ENCODE results near the gene RC3H2. TPM values are rescaled to one million over a fixed set of nuclear protein-coding genes. Genes with fewer than 3 reads are reported as not detected.

The RC3H2 gene, protein sequence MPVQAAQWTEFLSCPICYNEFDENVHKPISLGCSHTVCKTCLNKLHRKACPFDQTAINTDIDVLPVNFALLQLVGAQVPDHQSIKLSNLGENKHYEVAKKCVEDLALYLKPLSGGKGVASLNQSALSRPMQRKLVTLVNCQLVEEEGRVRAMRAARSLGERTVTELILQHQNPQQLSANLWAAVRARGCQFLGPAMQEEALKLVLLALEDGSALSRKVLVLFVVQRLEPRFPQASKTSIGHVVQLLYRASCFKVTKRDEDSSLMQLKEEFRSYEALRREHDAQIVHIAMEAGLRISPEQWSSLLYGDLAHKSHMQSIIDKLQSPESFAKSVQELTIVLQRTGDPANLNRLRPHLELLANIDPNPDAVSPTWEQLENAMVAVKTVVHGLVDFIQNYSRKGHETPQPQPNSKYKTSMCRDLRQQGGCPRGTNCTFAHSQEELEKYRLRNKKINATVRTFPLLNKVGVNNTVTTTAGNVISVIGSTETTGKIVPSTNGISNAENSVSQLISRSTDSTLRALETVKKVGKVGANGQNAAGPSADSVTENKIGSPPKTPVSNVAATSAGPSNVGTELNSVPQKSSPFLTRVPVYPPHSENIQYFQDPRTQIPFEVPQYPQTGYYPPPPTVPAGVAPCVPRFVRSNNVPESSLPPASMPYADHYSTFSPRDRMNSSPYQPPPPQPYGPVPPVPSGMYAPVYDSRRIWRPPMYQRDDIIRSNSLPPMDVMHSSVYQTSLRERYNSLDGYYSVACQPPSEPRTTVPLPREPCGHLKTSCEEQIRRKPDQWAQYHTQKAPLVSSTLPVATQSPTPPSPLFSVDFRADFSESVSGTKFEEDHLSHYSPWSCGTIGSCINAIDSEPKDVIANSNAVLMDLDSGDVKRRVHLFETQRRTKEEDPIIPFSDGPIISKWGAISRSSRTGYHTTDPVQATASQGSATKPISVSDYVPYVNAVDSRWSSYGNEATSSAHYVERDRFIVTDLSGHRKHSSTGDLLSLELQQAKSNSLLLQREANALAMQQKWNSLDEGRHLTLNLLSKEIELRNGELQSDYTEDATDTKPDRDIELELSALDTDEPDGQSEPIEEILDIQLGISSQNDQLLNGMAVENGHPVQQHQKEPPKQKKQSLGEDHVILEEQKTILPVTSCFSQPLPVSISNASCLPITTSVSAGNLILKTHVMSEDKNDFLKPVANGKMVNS
- total RNA-seq, result 35.1 TPM
- long read RNA-seq, partial matches to known transcripts, result 1 of 11 reads
- long read RNA-seq, other reads (novel, unspliced or antisense), result 5 of 11 reads

DNA sequence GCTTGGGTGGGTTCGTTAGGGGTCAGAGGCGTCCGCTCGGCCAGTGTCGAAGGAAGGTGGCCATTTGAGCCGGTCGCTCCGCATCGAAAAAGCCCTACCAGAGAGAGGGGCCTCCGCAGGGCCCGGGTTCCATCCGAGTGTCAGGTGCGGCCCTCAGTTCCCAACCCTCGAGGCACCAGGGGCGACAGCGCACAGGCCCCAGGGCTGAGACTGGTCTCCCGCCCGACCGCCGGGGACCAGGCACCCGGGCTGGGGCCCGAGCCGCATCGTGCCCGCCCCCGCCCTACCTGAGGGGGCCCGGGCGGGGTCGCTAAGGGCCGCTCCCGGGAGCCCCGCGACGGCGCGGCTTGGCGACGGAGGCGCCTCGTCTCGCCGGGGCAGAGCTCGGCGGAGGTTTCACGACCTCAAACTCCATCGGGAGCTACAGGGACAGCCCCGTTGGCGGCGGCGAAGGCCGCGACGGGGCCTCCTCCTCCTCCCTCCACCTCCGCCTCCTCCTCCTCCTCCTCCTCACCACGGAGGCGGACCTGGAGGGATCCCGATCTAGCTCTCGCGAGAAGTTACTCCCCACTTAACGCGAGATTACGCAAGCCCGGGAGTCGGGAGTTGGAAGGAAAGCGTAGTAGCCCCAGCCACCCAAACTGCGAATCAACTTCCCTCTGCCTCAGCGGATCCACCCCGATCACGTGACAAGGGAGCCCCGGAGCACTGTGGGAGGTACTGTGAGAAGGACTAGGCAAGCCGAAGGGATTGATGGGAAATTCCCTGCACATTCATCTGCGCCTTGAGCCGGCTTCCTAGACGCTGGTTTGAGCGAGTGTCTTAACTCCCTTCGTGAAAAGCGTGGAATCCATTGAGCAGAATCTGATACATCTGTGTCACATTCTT, at the start of gene RC3H2:
RC3H2 (minus strand) TSS at position 537 of the 888 bp plus-strand sequence. CDS start 7,850 bp downstream, outside the sequence.
- DNase-seq (ENCODE audit: missing footprints) (peak; percentile 99), ATAC-seq (peak; percentile 99)
- intact Hi-C loops (cut with DNase I), result loop anchor here (5.0 to 10.0 kb wide), 2 partner anchors 37 to 320 kb away; partner anchors contain the start of gene RABGAP1

DNA sequence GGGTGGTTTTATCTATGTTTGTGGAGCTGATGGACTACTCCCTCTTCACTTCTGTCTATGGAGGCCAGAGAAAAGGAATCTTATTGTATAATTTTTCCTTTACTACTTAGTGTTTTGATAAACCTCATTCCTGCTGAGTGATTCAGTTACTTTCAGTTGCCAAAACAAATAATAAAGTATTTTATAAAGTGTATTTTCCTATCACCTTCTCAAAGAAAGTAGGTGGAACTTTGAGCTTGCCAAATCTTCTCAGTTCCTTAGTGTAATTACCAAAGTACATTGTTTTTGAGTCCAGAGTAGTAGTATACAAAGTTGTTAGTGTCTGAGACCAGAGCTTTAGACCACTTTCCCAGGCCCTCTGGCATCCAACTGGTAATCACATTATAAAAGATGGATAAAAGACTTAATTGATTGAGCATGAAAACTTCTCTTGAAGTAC, 49.1 kb upstream of the RC3H2 start:
- DNase-seq (ENCODE audit: missing footprints), result no peak
- intact Hi-C loops (cut with DNase I), result no loop called here
- ATAC-seq, result no peak

DNA sequence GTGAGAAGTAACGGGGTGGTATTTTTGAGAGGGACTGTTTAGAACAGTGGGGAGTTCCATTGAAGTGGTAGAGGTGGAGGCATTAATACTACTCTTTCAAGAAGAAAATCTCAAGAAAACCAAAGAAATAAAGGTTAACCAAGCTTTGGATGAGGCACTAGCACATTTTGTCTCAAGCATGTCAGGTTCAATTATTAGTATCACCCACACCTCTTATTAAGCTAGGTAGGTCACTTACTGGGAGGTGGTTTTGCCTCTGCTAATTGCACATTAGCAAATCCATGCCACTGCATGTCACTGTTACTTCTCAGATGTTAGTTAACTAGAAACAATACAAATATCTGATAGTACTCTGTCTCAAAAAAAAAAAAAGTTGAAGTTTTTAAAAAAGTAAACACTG, 45.9 kb upstream of the RC3H2 start:
- no peak for DNase-seq (ENCODE audit: missing footprints)
- intact Hi-C loops (cut with DNase I), result no loop called here
- ATAC-seq, result no peak

DNA sequence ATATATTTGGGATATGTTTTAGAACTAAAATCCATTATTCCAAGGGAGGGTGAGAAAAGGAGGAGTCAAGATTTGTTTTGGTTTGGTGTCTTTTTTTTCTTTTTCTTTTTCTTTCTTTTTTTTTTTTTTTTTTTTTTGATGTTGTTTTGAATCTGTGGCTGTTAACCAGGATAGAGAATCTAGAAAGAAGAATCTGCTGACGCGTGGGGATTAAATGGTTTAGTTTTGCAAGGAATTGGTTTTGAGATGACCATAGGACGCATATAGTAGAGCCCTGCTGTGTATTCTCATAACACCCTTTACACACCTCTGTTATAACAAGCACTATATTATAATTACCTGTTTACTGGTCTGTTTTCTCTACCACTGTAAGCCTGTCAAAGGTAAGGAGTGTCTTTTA, 45.1 kb upstream of the RC3H2 start:
- intact Hi-C loops (cut with DNase I), result no loop called here

DNA sequence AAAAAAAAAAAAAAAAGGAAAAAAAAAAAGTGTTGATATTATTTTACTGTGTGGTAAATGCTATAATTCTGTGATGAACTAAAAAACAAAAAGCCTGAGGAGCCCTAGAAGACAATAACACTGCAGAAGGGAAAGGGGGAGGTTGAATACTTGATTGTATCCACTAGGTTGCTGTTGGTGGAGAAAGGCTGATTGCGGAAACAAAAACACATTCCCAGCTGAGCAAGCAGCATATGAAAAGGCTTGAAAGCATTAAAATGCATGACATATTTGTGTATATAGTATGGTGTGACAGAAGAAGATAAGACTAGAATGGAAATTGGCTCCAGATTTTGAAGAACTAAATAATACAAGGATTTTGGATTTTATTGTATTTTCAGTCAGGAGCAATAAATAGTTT, 44.5 kb upstream of the RC3H2 start:
- intact Hi-C loops (cut with DNase I), result no loop called here
- DNase-seq (ENCODE audit: missing footprints), result no peak
- no peak for ATAC-seq

More for the DNA sequence above, 45.1 kb upstream of the RC3H2 start:
- ATAC-seq, result no peak
- no peak for DNase-seq (ENCODE audit: missing footprints)

DNA sequence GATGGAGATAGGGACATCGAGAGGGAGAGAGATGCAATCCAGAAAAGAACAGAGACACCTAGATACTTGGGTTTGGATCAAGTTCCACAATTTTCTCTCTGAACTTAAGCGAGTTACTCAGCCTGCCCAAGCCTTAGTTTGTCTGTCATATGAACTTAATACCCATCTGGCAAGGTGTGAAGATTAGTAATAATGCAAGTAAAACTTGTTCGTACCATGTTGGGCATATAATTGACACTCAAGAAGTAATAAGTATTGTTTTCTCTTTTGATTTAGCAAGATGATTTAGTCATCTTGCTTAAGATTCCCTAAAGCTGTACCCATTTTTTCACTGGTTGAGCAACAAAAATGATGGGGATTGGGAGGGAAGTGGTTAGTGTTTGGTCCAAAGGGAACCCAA, 43.2 kb upstream of the RC3H2 start:
- intact Hi-C loops (cut with DNase I), result no loop called here
- ATAC-seq, result no peak
- DNase-seq (ENCODE audit: missing footprints), result no peak

DNA sequence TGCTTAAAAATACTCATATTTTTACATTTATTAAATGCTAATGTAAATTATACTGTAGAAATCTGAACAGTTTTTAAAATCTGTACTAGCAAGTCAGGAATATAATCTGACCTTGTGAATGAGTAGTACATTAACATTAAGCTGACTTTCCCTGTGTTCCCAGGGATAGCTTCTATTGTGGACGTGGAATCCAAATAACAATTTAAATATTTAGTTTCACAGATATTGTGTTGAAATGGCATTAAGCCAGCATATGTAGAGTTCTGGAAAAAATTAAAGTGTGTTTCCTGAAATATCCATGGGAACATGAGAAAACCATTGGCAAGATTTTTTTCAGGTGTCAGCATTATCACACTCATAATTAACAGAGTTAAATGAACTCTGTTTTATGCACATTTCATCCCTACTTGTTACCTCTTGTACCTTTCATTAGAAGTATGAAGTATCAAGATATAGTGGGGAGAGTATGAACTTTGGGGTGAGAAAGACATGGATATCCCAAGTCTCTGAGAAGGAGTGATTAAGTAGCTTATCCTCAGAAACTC, 41.4 kb upstream of the RC3H2 start:
- intact Hi-C loops (cut with DNase I), result no loop called here
- DNase-seq (ENCODE audit: missing footprints) (no peak), ATAC-seq (no peak)

DNA sequence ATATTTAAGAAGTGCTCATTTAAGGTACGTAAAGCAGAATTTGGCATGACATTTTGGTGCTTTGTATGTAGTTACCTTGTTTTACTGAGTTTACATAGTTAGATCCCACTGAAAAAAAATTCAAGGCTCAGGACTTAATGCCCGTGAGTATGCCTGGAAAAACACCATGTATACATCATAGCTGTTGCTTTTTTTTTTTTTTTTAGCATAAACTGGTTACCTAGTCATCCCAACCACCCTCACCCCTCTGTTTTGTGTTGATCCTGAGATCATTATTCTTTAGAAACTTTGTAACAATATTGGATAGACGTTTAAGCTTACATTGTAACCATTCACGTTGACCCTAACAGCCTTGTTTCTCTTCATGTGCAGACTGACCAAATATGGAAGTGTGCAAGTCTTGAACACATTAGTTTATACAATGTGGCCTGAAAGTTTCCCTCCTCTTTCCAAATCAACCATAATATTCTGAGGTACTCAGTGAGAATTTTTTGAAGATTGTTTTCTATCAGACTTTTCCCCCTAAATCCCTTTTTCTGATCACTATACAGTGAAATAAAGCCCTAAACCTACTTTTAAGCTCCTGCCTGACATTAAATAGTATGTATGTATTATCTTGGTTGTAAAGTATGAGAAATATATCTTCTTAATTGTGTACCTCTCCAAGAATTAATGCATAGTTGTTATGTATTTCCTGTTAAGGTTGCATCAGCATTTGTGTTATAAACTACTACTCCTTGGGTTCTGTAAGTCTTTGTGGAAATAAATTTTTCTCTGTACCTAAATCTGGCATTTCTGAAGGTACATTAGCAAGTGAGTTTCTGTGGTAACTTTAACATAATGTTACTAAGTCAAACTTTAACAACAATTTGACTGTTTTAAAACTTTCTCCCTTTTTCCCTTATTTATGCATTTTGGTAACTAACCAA, 40.1 kb upstream of the RC3H2 start:
- DNase-seq (ENCODE audit: missing footprints), result no peak
- intact Hi-C loops (cut with DNase I), result loop anchor here (5.0 kb wide), 1 partner anchor 38 kb away; the partner anchor contains the start of gene RC3H2
- ATAC-seq, result no peak

DNA sequence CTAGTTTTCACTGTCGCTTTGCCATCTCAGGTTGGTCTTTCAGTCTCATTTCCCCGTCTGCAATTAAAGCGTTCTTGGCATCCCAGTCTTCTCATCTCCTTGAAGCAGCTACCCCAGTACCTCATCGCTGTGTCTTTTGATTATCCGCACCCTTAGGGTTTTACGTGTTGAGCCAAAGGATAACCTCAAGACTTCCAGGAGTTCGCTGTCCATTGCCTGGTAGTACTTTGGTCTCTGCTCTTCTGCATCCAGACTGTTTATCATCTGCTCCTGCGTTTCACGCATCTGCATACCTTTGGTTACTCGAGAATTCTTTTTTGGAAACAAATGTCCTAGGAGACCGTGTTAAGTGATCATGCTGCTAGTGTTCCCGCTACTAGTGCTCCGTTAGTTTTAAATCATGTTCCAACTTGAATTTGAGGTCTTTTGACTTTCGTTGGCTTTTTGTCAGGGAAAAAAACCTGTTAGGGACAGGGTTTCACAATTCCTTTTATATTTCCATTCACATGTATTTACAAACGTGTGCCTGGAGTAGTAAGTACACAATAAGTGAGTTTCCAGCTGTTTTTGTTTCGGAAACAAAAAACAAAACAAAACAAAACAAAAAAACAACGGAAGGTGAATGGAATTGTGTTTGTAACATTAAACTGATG, 36.5 kb upstream of the RC3H2 start:
- no peak for DNase-seq (ENCODE audit: missing footprints)
- intact Hi-C loops (cut with DNase I), result loop anchor here (5.0 kb wide), 1 partner anchor 34 kb away; the partner anchor contains the start of gene RC3H2
- ATAC-seq, result no peak

DNA sequence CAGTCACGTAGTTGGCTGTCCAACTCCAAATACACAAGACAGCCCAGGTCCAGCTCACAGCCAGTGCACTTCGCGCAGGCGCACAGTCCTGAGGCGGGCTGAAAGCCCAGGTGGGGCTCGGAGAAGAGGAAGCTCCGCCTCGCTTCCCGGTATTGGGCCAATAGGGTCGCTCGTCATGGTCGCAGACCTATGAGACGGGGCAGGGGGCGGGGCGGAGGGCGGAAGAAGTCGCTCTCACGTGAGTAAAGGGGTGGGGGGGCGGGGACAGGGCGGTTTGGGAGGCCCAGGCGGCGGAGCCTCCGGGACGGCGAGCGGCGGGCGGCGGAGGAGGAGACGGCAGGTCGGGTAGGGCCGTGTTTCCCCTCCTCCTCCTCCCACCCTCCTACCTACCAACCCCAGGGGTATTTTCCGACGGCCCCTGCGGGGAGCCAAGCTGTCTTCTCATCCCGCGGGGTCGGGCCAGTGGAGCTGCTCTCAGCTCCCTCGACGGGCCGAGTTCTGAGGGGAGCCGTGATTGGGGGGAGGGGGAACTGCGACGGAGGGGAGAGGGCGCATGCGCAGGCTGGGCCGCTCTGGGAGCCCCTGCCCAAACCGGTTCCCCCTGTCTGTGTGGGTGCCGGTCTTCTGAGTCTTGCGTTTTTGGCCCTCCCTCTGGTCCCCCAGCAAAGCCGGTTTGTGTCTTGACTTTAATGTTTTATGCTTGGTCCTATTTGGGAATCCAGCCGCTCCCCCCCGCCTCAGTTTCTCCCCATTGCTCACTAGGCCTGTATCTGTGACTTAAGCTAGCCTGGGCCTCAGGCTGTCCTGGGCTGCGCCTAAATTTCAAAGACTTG, 35.8 kb upstream of the RC3H2 start, which contains the start of gene RABGAP1:
RABGAP1 (plus strand) TSS at position 272 of the 833 bp plus-strand sequence. CDS start 16,040 bp downstream, outside the sequence.
- intact Hi-C loops (cut with DNase I), result loop anchor here (5.0 kb wide), 1 partner anchor 34 kb away; the partner anchor contains the start of gene RC3H2
- ATAC-seq, result peak; percentile 99
- DNase-seq (ENCODE audit: missing footprints), result peak; percentile 100

DNA sequence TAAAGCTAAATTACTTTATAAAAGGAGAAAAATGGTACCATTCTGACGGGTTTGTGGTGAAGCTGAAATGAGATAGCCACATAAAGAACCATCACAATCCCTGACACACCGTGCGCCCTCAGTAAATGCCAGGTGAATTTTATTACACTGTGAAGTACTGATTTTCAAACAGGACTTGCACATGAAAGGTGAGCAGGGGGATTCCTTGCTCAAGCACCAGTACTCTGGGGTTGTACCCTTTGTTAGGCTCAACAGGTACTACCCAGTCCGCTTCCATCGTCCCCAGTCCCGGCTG, 35.2 kb upstream of the RC3H2 start:
- no peak for ATAC-seq
- no peak for DNase-seq (ENCODE audit: missing footprints)
- intact Hi-C loops (cut with DNase I), result loop anchor here (5.0 kb wide), 1 partner anchor 33 kb away; the partner anchor contains the start of gene RC3H2

DNA sequence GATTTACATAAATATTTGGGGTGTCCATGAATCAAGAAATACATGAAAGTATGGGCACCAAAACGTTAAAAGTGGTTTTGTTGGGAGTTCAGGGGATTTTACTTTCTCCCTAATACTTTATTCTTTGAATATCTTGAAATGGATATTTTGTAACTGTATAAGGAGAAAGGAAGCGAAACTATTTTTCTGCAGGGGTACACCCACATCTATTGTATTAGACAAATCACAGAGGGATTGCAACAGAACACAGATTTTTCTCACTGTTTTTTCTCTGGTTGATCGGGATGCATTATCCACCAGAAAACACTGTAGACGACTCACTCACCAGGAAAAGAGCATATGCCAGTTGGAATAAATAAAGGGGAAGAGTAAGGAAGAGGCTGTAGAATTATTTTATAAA, 34.4 kb upstream of the RC3H2 start:
- intact Hi-C loops (cut with DNase I), result no loop called here
- ATAC-seq (no peak), DNase-seq (ENCODE audit: missing footprints) (no peak)

DNA sequence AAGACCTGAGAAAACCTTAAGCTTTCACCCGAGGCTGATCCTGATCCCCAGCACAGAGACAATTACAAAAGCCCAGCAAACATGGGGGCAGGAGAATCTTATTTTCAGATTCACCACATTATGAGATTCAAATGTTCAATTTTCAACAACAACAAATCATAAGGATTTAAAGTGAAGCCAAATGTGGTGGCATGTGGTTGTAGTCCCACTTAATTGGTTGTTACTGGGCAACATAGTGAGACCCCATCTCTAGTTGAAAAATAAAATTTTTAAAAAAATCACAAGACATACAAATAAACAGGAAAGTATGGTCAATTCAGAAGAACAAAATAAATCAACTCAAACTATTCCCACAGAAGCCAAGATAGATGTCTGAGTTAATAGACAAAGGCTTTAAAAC, 31.7 kb upstream of the RC3H2 start:
- intact Hi-C loops (cut with DNase I), result no loop called here
- DNase-seq (ENCODE audit: missing footprints) (no peak), ATAC-seq (no peak)

DNA sequence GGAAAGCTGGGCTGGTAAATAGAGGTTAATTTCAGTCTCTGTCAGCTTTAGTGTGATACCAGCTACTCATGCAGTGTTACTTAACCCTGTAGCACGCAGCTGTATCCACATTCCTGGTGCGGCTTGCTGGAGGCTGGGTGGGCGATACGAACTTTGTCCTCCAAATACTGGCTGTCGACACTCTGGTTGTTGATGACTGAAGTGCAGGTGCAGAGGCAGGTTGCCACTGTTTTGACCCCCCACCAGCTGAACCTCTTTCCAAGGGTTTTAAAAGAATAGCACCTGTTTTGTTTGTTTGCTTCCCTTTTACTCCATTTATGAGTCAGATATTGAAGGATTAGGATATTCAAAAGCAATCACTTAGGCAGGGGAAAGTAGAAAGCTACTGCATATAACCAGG, 31.3 kb upstream of the RC3H2 start:
- DNase-seq (ENCODE audit: missing footprints), result no peak
- no peak for ATAC-seq
- intact Hi-C loops (cut with DNase I), result no loop called here

All from Right ventricle myocardium inferior (tissue), 1 donor.